ENCODE measurements around the gene SLC6A9. TPM values are rescaled to one million over a fixed set of nuclear protein-coding genes. Genes with fewer than 3 reads are reported as not detected.

SLC6A9 gene
- total RNA-seq, 1 experiment from 2014 or later = 30.1 TPM

DNA sequence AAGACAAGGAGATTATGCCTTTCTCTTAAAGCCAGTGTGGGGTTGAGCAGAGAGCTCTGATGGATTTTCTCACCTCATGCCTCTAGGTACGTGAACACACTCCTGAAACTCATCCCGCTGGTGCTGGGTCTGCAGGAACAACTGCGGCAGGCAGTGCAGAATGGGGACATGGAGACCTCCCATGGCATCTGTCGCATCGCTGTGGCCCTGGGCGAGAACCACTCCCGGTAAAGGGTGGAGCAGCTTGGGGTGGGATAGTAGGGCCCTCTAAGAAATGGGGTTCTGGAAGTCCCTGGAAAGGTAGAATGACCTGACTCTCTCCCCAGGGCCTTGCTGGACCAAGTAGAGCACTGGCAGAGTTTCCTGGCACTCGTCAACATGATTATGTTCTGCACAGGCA is 75.0 kb downstream of the SLC6A9 start:
- H3K23ac ChIP-seq (ENCODE audit: insufficient read length, low read depth, low read length) = no peak overlapping the region
- Mint-ChIP-seq H3K27me3 (ENCODE audit: low read depth) (no peaks in the 10 kb centered on the region), H3K27ac (no peak overlapping the region), H3K4me3 (no peak overlapping the region), H3K9me3 (no peaks in the 10 kb centered on the region), H3K4me1 (peaks cover 5 to 10% of the 10 kb centered on the region in 2 experiments), H3K36me3 (ENCODE audit: insufficient read depth in 1 of 3, low read depth in 3 of 3) (peaks cover 1 to 22% (median 16%) of the 10 kb centered on the region in 3 experiments; a peak in 5 of 7 replicates)
- H3K27ac ChIP-seq (ENCODE audit: insufficient read length, low read depth, low read length) = no peak overlapping the region
- DNase-seq = no peak
- no peaks in the 10 kb centered on the region for H3K9me3 ChIP-seq (ENCODE audit: control insufficient read depth, low read depth, low read length)
- H3K9ac ChIP-seq (ENCODE audit: extremely low read depth, insufficient read length, low read length) = no peak overlapping the region
- H2AFZ ChIP-seq (ENCODE audit: low read length) = no peak overlapping the region
- H2BK120ac ChIP-seq (ENCODE audit: low read depth, low read length, poor library complexity, severe bottlenecking) = no peak overlapping the region
- H3K79me2 ChIP-seq (ENCODE audit: insufficient read depth, low read length) = no peaks in the 10 kb centered on the region
- no peak overlapping the region for H4K8ac ChIP-seq (replicated peaks; ENCODE audit: insufficient read length, low read depth, low read length)
- no peaks in the 10 kb centered on the region for H3K23me2 ChIP-seq (ENCODE audit: insufficient read length, low read depth, low read length, poor library complexity, severe bottlenecking)
- TF ChIP-seq, protein P1, sequence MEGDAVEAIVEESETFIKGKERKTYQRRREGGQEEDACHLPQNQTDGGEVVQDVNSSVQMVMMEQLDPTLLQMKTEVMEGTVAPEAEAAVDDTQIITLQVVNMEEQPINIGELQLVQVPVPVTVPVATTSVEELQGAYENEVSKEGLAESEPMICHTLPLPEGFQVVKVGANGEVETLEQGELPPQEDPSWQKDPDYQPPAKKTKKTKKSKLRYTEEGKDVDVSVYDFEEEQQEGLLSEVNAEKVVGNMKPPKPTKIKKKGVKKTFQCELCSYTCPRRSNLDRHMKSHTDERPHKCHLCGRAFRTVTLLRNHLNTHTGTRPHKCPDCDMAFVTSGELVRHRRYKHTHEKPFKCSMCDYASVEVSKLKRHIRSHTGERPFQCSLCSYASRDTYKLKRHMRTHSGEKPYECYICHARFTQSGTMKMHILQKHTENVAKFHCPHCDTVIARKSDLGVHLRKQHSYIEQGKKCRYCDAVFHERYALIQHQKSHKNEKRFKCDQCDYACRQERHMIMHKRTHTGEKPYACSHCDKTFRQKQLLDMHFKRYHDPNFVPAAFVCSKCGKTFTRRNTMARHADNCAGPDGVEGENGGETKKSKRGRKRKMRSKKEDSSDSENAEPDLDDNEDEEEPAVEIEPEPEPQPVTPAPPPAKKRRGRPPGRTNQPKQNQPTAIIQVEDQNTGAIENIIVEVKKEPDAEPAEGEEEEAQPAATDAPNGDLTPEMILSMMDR (conservative IDR thresholded peaks at IDR 0.05) = no peak
- no peak overlapping the region for H2AK5ac ChIP-seq (ENCODE audit: insufficient read length, low read length)
- H2BK12ac ChIP-seq (ENCODE audit: insufficient read length, low read depth, low read length) = no peak overlapping the region
- no peak overlapping the region for H3K18ac ChIP-seq (ENCODE audit: insufficient read length, low read depth, low read length)
- no peaks in the 10 kb centered on the region for H3K4me1 ChIP-seq (ENCODE audit: insufficient read depth, low read length)
- H3K4me2 ChIP-seq (ENCODE audit: insufficient read depth, insufficient read length, low read length) = no peak overlapping the region
- H3K27me3 ChIP-seq (ENCODE audit: insufficient read depth, low read length) = no peaks in the 10 kb centered on the region
- H3K14ac ChIP-seq (ENCODE audit: insufficient read depth, low read length) = no peak overlapping the region
- H4K20me1 ChIP-seq (ENCODE audit: control insufficient read depth, insufficient read depth, insufficient read length) = no peaks in the 10 kb centered on the region
- H4K91ac ChIP-seq (ENCODE audit: insufficient read length, low read depth, low read length) = no peak overlapping the region
- WGBS (ENCODE audit: extremely low coverage, insufficient read length, low lambda C conversion rate) = no CpG with 5 or more reads among the region's 8 CpGs
- H3K56ac ChIP-seq (ENCODE audit: insufficient read length, low read depth, low read length) = no peak overlapping the region
- no peak overlapping the region for H2BK15ac ChIP-seq (ENCODE audit: low read depth, low read length)
- H3K79me1 ChIP-seq (ENCODE audit: insufficient read depth, low read depth, low read length, poor library complexity, severe bottlenecking) = no peaks in the 10 kb centered on the region
- no peak overlapping the region for H3K4ac ChIP-seq (ENCODE audit: low read depth, low read length)
- H4K5ac ChIP-seq (ENCODE audit: insufficient read length, low read depth, low read length) = no peak overlapping the region
- H3T11ph ChIP-seq (ENCODE audit: low read length) = no peak overlapping the region
- no peak overlapping the region for H2BK20ac ChIP-seq (ENCODE audit: low read depth, low read length, poor library complexity, severe bottlenecking)
- H2BK5ac ChIP-seq (ENCODE audit: insufficient read length, low read length) = no peak overlapping the region

Data from H9 (cell line).